DND-41 (cell line): ENCODE results near the gene HIC2.
"Not testable (repeated sequence)": the region's sequence is repeated elsewhere in the genome, so short reads cannot be mapped to it uniquely, and the experiment has no call there.

Experiments used
- EZH2 ChIP-seq: IDR thresholded peaks from 3 replicates; pipeline ENCODE4 v1.6.1; 2012; ENCODE audit warnings: borderline replicate concordance, low read depth, mild to moderate bottlenecking, moderate library complexity, low read length, inconsistent platforms; ENCODE audit not compliant: severe bottlenecking
- TF ChIP-seq, protein P1 (sequence below): IDR thresholded peaks from 2 replicates; pipeline ENCODE4 v1.5.1; 2012; ENCODE audit warnings: borderline replicate concordance, low read length, moderate library complexity, mild to moderate bottlenecking; ENCODE audit not compliant: poor library complexity, severe bottlenecking; ENCODE audit errors: extremely low read depth

DNA sequence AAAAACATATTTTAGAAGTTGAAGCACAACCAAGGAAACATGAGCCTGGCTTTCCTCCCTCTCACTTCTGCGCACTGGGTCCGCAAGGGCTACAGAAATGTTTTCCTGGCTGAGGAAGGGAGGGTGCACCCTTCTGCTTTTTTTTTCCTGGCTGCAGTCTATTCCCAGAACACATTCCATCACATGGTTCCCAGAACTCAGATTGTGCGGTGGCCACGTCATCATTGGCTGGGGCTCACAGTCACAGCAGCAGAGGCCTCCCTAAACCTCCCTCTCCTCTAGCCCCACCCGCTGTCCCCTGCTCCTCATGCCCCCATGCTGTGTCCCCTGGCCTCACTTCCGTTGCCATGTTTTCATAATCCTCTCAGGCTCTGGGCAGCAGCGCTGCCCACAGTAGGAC, 27.7 kb upstream of the HIC2 start:
- TF ChIP-seq, protein P1, sequence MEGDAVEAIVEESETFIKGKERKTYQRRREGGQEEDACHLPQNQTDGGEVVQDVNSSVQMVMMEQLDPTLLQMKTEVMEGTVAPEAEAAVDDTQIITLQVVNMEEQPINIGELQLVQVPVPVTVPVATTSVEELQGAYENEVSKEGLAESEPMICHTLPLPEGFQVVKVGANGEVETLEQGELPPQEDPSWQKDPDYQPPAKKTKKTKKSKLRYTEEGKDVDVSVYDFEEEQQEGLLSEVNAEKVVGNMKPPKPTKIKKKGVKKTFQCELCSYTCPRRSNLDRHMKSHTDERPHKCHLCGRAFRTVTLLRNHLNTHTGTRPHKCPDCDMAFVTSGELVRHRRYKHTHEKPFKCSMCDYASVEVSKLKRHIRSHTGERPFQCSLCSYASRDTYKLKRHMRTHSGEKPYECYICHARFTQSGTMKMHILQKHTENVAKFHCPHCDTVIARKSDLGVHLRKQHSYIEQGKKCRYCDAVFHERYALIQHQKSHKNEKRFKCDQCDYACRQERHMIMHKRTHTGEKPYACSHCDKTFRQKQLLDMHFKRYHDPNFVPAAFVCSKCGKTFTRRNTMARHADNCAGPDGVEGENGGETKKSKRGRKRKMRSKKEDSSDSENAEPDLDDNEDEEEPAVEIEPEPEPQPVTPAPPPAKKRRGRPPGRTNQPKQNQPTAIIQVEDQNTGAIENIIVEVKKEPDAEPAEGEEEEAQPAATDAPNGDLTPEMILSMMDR, result not testable (repeated sequence)
- TF ChIP-seq EZH2, result not testable (repeated sequence)
